HG03045 (cell line): ENCODE data around the gene WDR82.

Experiments used
- ATAC-seq: cut with Tn5 transposase; IDR thresholded peaks from one replicate; pipeline ENCODE4 v1.9.1; 2021; ENCODE audit warnings: mild to moderate bottlenecking, moderate library complexity; ENCODE audit not compliant: unreplicated experiment

WDR82 gene

DNA sequence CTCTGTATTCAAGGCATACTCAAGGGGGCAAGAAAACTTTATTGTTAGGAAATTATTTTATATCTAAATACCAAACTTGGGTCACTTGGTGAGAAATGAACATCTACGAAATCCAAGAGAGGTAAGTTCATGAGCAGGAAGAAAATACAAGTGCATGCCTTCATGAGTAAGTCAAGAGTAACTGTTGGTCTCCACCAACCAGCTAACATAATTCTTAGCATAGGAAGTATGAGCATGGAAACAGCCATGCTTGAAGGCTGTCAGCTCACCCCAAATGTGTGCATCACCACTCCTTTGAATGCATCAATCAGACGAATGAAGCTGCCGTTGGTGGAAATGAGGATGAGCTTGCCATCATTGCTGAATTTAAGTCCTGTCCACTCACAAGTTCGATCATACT is 19.0 kb downstream of the WDR82 start:
- no peak for ATAC-seq

DNA sequence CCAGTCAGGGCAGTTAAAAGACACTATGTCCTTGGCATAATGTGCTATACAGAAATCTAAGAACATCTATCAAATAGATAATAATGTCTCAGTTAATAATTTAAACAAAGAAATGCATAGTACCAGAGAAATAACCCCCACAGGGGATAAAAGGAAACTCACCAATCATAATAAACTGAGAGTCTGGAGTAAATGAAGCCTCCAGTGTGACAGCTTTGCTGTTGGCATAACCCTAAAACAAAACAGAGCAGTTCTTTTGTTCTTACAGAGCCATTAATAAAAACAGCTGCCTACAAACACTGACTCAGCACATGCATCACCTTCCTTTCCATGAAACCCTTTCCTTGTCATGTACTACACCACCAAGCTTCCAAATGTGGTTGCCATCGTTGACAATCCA is 19.4 kb downstream of the WDR82 start:
- ATAC-seq = no peak

DNA sequence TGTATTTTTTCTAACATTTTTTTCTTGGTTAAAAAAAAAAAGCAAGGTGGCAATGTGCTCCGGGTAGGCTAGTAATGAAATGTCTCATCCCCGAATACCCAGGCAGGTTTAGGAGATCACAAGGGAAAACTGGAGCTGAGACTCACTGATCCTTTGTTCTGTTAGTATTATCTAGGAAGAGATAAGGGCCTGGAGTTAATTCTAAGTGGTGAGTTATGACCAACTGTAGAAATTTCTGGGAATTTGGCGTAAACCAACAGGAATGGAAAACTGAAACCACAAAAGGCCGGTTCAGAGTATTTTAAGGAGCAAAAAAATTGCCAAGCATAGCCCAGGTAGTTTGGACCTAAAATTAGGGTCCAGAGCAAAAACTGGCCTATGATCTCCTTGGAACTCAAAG is 20.5 kb downstream of the WDR82 start:
- no peak for ATAC-seq

DNA sequence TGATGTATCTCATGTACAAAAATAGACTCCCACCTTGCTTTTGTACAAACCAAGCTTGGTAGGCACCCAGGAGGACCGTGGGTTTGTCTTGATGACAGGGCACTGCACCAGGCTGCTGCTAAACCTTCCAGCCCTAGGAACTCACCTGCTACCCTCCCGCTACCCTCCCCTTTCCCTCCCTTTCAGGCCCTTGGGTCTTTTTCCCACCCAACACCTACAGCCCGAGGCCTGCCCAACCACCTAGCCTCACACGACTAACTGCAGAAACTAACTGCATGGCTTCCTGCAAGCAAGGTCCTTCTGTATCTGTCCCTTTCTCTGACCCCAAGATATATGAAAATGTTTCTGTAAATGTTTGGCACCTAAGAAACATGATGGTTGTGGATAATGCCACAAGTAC is 21.8 kb downstream of the WDR82 start:
- ATAC-seq = no peak

DNA sequence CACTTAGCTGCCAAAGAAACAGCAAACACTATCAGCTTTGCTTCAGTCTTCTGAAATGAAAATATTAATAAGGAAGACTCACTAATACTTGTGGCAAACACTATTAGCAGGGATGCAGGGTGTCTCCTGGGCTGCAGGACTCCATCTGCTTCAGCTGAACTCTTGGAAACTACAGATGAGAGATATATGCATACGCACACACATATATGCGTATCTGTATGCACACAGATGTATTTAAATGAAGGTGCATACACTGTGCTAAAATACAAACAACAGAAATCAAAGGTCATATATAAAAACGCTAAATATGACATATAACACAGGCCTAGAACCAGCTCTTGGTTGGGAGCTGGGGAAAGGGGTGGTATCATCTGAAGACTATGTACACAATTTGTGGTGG is 22.3 kb downstream of the WDR82 start:
- no peak for ATAC-seq

DNA sequence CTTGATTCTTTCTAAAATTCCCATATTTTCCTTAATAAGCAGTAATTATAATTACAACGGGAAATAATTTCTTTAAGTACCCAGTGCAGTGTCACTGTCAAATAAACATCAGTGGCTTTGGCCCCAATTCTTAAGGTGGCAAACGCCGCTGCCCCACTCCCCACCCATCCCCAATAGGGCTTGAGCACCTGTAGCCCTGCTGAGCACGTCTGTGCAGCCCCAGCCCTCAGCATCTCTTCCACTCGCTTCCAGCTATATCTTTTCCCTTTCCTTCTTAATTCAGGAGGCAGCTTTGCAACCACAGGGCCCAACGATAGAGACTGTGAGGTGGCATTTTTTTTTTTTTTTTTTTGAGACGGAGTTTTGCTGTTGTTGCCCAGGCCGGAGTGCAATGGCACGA is 23.8 kb downstream of the WDR82 start:
- ATAC-seq = no peak

DNA sequence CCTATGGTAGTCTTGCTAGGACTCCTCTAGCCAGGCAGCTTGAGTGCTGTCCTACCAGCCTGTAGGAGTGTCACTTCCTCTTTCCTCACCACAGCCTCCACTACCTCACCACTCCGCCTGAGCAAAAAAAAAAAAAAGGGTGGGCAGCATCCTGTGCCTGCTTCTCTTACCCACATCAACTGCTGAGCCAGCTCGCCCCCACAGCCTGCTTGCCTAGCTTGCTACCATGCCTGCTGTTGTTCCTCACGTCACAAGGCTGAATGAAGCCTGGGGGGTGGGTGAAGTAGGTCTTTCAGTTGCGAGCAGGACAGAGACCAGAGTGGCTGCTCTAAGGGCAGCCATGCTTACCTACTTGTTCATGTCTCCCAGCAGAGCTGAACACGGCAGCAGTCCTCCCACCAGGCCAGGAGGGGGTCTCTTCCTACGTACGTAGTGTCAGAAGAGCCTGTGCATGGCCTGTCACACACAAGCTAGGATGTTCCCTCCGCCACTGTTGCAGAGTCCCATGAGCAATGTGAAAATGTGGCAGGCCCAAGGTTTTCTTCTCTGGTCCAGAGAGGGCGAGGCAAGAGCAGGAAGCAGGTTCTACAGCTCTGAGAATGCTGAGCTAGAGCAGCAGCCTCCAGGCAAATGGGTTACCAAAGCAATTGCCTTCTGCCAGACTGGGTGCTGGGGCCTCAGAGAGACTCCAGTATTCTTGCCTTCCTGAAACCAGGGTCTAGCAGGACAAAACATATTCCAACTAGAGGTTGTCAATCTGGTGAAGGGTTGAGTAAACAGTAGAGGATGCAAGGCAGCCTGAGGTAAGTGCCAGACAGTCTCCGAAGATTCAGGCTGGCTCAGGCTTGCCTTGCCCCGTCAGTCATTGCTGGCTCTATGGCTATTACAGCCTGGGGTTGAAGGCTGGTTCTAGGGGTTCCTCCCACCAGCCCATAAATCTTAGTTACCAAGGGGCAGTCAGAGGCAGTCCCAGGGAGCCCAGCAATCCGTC is 24.8 kb downstream of the WDR82 start:
- ATAC-seq = peak; percentile 84

DNA sequence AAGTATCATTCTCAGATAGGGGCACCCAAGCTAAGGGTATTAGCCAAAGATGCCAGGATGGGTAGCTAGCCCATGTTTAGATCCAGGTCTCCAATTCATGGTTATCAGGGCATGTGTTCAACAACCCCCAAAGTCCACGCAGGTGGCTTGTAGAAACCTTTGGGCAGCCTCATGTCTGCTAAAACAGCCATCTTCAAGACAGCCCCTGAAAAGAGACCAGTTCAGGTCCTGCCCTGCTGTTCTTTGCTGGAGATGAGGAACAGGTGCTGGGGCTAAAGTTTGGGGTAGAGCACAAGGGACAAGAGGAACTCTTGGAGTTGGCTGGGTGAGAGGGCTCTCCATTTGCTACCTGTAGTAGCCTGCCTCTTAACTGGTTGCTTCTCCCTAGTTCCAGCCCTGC is 28.3 kb downstream of the WDR82 start:
- no peak for ATAC-seq

DNA sequence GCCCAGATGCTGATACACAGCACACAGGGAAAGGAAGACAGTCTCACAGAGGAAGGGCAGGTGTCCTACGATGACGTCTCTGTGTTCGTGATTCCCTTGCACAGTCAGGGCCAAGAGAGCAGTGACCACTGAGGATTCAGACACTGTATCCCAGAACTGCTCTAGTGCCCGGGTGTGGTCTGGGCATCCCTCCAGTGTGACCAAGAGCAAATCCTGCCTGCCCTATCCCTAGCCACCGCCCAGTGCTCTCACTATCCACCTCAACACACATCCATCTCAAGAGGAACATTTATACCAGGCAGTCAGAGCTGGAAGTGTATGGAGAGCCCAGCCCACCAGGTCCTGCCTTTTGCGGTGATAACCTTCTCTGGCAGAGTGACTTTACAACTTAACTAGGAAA is 28.8 kb downstream of the WDR82 start:
- no peak for ATAC-seq

DNA sequence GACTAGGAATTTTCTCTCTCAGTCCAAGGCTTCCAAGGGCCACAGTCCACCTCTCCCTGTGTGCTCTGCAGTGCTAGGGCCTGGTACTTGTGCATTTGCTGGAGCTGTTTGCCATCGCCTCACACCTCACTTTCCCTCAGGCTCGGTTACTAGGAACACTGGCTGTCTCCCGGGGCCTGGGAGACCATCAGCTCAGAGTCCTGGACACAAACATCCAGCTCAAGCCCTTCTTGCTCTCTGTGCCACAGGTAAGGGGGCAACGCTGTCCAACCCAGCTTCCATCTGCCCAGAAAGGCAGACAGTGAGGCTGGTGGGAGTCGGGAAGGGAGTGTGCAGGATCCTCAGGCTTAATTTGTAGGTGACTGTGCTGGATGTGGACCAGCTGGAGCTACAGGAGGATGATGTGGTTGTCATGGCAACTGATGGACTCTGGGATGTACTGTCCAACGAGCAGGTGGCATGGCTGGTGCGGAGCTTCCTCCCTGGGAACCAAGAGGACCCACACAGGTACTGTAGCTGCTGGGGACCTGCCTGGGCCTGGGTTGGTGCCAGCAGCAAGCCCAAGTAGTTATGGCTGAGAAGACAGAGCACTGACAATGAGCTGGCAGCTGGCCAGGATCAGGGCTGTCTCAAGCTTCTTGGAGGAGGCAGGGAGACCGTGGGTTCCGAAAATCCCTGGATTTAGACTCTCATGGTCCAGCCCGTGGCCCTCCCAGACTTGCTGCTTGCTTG is 29.5 kb downstream of the WDR82 start:
- no peak for ATAC-seq

DNA sequence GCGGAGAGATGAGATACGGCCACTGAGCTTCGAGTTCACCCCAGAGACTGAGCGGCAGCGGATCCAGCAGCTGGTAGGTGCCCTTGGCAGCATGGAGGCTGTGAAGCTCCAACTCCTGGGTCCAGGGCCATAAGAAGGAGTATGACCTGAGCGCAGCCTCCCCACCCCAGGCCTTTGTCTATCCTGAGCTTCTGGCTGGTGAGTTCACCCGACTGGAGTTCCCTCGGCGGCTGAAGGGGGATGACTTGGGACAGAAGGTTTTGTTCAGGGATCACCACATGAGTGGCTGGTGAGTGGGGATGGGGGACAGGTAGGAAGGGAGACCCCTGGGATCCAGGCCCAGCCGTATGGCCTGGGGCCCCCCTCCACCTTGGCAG is 30.3 kb downstream of the WDR82 start:
- no peak for ATAC-seq

DNA sequence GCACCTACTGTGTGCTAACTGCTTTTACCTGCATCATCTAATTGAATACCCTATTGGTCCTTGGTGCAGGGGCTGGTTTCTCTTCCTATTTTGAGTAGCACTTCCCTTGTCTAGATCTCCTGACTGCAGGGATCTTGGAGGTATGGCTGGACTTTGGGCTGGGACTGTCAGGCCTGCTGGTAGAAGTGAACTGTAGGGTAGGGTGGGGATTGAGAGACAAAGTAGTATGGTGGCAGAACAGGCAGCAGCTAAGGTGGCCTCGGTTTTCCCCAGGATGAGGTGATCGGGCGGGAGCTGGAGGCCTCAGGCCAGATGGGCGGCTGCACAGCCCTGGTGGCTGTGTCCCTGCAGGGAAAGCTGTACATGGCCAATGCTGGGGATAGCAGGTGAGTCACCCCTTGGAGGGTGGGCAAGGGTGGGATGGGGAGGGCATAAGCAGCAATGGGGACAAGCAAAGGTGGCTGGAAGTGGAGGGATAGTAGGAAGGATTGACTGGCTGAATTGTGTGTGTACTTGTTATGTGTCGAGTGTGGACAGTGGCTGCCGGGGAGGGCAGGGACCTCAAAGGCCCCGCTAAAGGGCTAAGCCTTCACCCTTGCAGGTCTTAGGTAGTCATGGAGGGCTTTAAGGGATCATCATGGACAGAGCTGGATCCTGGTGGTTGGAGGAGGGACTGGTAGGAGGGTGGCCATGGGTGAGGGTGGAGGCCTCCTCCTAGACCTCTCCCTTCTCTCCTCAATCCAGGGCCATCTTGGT is 30.9 kb downstream of the WDR82 start:
- ATAC-seq = no peak

DNA sequence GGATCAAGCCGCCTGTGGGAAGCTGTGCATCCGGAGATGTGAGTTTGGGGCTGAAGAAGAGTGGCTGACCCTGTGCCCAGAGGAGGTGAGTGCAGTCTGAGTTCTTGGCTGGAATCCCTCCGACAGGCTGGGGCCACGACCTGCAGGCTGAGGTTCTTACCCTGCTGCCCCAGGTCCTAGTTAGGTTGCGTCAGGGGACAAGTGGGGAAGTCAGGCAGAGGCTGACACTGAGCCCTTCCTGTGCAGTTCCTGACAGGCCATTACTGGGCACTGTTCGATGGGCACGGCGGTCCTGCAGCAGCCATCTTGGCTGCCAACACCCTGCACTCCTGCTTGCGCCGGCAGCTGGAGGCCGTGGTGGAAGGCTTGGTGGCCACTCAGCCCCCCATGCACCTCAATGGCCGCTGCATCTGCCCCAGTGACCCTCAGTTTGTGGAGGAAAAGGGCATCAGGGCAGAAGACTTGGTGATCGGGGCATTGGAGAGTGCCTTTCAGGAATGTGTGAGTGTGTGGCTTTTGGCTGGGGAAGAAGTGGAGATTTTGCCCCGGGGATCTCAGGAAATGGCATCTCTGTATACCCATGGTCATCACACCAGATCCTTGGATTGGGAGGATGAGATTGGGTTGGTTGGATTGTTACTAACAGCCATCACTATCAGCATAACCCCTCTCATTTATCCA is 31.6 kb downstream of the WDR82 start:
- ATAC-seq = no peak

DNA sequence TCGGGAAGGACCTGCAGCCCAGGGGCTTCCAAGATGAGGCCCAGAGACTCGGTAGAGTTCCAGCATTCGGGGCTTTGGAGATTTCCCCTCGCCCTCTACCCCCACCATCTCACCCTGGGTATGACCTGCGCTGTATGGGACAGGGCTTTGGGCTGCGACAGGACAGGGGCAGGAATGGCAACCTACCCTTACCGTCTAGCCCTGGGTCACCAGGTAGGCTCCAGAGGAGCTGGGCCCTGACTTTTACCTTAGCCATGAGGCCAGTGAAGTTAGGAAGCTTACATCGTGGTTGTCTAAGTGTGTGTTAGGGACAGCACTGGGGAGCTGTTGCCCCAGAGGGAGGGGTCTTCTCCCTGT is 32.2 kb downstream of the WDR82 start:
- ATAC-seq = no peak

DNA sequence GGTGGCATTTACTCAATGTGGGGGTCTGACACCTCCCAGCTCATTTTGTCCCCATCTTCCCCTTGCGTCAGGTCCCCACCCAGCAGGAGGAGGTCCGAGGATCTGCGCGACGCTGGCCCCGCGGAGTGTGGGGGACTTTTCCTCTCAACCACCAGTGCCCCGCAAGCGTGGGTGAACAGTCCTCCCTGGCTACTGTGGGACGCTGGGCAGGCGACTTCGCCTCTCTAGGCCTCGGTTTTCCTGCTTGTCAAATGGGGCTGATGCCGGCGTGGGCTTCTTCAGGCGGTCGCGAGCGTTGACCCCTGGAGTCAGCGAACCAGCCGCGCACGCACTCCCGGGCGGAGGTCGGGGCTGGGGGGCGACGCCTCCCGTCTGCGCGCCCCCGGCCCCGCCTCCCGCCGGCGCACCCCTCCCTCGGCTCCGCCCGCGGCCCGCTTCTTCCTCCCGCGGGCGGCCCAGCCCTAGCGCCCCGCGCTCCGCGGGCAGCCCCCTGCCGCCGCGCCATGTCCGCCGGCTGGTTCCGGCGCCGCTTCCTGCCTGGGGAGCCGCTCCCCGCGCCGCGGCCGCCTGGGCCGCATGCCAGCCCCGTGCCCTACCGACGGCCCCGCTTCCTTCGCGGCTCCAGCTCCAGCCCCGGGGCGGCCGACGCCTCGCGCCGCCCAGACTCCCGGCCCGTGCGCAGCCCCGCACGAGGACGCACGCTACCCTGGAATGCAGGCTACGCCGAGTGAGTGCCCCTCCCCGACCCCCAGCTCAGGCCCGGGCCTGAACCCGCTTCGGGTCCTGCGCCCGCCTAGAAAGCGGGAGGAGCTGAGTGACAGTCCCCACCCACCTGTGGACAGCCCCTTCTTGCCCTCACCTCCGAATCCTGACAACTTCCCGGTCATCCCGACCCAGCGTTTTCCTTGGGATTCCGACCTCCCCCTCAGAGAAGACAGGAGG is 32.9 kb downstream of the WDR82 start, which contains the start of gene PPM1M:
TSS of gene PPM1M (plus strand) at position 438 of the 942 bp plus-strand sequence. CDS start at position 504, 66 bp downstream.
- peak; percentile 41 for ATAC-seq

DNA sequence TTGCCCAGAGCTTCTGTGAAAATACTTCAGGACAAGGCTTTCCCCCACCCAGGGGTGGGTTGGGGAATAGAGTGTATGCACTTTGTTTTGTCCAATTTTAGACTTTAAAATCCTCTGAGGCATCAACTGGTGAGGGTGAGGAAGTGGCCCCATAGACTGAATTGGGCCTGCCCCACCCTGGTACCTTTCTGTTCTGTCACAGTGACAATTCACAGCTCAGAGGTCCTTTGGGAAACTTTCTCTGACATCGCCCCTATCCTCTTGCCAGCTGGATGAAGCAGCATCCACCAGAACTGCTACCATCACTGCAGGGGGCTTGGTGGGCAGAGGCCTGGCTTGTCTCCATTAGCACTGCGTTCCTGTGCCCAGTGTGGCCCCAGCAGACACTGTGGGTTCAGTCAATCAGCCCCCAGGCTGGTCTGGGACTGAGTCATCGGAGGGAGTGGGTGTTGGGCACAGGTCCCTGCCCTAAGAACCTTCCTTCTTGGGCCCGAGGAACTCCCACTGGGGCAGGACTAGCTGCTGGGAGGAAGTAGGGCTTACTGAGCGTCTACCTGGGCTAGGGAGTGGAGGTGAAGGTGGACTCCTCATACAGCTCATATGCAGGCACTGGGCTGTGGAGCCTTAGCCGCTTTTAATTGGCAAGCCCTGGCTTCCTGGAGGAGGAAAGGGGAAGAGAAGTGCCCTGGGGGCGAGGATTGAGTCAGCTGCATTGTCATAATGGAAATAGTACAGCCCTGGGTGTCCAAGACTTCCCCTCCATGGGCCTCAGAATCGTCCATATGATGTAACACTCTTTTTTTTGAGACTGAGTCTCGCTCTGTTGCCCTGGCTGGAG is 34.4 kb downstream of the WDR82 start:
- no peak for ATAC-seq

DNA sequence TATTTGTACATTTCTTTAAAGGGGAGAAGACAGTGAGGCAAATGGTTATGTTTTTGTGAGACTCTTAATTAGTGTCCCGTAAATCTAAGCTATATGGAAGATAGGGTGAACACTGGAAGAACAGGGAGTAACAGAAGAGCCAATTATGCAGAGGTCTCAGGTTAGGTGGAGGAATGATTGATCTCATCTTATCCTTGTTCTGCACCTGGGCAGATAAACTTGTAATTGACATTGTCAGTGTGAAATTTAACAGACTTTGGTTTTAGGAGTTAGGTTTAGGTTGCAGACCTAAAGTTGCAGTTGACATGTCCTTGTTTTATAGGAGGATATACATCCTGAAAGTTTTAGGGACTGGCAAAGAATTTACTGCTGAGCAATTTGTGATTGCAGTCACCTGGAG is 36.4 kb downstream of the WDR82 start:
- ATAC-seq = no peak

DNA sequence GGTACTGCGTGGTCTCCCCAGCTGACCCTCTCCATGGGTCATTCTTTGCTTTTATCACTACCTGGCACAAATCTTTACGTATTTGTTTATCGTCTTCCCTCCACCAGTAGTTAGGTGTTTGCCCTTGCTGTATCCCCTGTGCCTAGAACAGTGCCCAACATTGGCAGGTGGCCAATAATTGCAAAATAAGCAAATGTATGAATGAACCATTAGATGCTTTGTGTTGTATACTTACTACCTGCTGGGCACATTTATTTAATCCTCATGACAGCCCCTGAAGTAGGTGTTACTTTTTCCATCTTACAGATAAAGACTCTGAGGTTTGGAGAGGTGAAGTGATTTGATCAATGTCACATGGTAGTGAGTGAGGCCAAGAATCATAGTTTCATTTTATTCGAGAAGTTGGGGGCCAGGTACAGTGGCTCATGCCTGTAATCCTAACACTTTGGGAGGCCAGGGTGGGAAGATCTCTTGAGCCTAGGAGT is 37.5 kb downstream of the WDR82 start:
- no peak for ATAC-seq
